DOHH2 (cell line): ENCODE measurements around the gene STX8.
"Not testable (repeated sequence)": the region's sequence is repeated elsewhere in the genome, so short reads cannot be mapped to it uniquely, and the experiment has no call there.

ENCODE experiments used
- H3F3A ChIP-seq: fragments of 200-600 bp; sonication (generic), shearing (Covaris generic); 2 replicates; pipeline ENCODE4 v1.6.0; 2016; ENCODE audit warnings: antibody characterized with exemption, mild to moderate bottlenecking; ENCODE audit not compliant: control insufficient read depth, insufficient read depth
- H3K27ac ChIP-seq: fragments of 200-600 bp; sonication (generic); 2 replicates; pipeline ENCODE4 v1.5.1; 2014; ENCODE audit warnings: low read depth, mild to moderate bottlenecking, low read length, moderate library complexity
- H3K27me3 ChIP-seq: fragments of 200-600 bp; sonication (generic); 2 replicates; pipeline ENCODE4 v1.6.1; 2014; ENCODE audit warnings: mild to moderate bottlenecking, low read length, mixed read lengths; ENCODE audit not compliant: control insufficient read depth
- H3K36me3 ChIP-seq: fragments of 200-600 bp; sonication (generic); 2 replicates; pipeline ENCODE4 v1.6.1; 2014; ENCODE audit warnings: mild to moderate bottlenecking, low read length, moderate library complexity, mixed read lengths; ENCODE audit not compliant: control insufficient read depth
- H3K4me1 ChIP-seq: fragments of 200-600 bp; sonication (generic); 2 replicates; pipeline ENCODE4 v1.6.1; 2014; ENCODE audit warnings: mild to moderate bottlenecking, low read length, mixed read lengths; ENCODE audit not compliant: control insufficient read depth
- H3K4me2 ChIP-seq: fragments of 200-600 bp; sonication (generic); 2 replicates; pipeline ENCODE4 v1.6.0; 2014; ENCODE audit warnings: mild to moderate bottlenecking, low read length, moderate library complexity
- H3K4me3 ChIP-seq: fragments of 200-600 bp; sonication (generic); 2 replicates; pipeline ENCODE4 v1.5.1; 2014; ENCODE audit warnings: mild to moderate bottlenecking, low read length, mixed read lengths
- H3K79me2 ChIP-seq: fragments of 200-600 bp; sonication (generic); 2 replicates; pipeline ENCODE4 v1.6.1; 2014; ENCODE audit warnings: mild to moderate bottlenecking, low read length, mixed read lengths; ENCODE audit not compliant: control insufficient read depth
- H3K9me2 ChIP-seq: fragments of 200-600 bp; sonication (generic); replicated peaks from 2 replicates; pipeline ENCODE4 v1.6.1; 2014; ENCODE audit warnings: mild to moderate bottlenecking, low read length, mixed read lengths; ENCODE audit not compliant: control insufficient read depth
- H3K9me3 ChIP-seq: fragments of 200-600 bp; sonication (generic); 2 replicates; pipeline ENCODE4 v1.6.1; 2014; ENCODE audit warnings: antibody characterized with exemption, low read length, mixed read lengths; ENCODE audit not compliant: control insufficient read depth, insufficient read depth
- H4K20me1 ChIP-seq: fragments of 200-600 bp; sonication (generic); 2 replicates; pipeline ENCODE4 v1.6.0; 2014; ENCODE audit warnings: low read depth, mild to moderate bottlenecking, antibody characterized with exemption, low read length, moderate library complexity; ENCODE audit not compliant: control insufficient read depth, insufficient read depth
- CTCF ChIP-seq: fragments of 200-600 bp; sonication (generic); IDR thresholded peaks from one replicate; pipeline ENCODE4 v1.5.1; 2014; ENCODE audit warnings: antibody characterized with exemption, mild to moderate bottlenecking, low read depth, low read length; ENCODE audit not compliant: poor library complexity, severe bottlenecking
- EZH2phosphoT487 ChIP-seq: fragments of 200-600 bp; sonication (generic); IDR thresholded peaks from 2 replicates; pipeline ENCODE4 v1.6.1; 2017; ENCODE audit warnings: borderline replicate concordance, mild to moderate bottlenecking, antibody characterized with exemption, low read length, moderate library complexity, mixed read lengths

STX8 gene

GRCh38 chr17:9554715-9555114 lies 20.9 kb downstream of the STX8 start:
- TF ChIP-seq CTCF, result peak; percentile 37
- not testable (repeated sequence) for H3K9me2 ChIP-seq, H3K9me3 ChIP-seq, H4K20me1 ChIP-seq, H3K4me1 ChIP-seq, H3K4me2 ChIP-seq, H3K79me2 ChIP-seq, H3K27me3 ChIP-seq, H3K4me3 ChIP-seq, H3F3A ChIP-seq, H3K36me3 ChIP-seq, H3K27ac ChIP-seq

DNA sequence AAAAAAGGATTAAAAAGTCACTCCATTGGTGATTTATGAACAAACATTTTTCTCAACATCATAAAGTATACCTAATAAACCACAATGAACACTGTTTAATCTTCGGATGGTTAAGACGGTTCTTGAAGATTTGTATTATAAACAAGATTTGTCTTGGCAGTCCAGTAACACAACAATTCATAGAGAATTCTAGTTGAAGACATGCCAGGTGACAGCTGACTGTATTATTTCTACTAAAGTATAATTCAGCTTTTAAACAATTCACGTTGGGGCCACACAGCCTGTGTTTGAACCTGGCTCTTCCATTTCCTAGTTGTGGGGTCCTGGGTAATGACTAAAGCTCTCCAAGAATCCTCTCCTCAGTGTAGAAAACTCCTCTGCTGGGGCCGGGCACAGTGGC lies 22.0 kb downstream of the STX8 start:
- Histone ChIP-seq H3K4me2 (no peak overlapping the region), H3K4me3 (no peak overlapping the region), H4K20me1 (no peaks in the 10 kb centered on the region), H3K27ac (no peak overlapping the region), H3K36me3 (no peaks in the 10 kb centered on the region), H3F3A (no peaks in the 10 kb centered on the region), H3K9me2 (no peaks in the 10 kb centered on the region), H3K27me3 (no peaks in the 10 kb centered on the region), H3K9me3 (no peaks in the 10 kb centered on the region), H3K79me2 (no peaks in the 10 kb centered on the region), H3K4me1 (no peaks in the 10 kb centered on the region)
- TF ChIP-seq EZH2phosphoT487, result no peak
- TF ChIP-seq CTCF, result no peak

- Histone ChIP-seq H3K27me3 (no peaks in the 10 kb centered on the region), H3K9me3 (no peaks in the 10 kb centered on the region), H3K4me3 (no peak overlapping the region), H3K36me3 (no peaks in the 10 kb centered on the region), H3K4me2 (no peak overlapping the region), H3K27ac (no peak overlapping the region), H3K9me2 (no peaks in the 10 kb centered on the region), H4K20me1 (no peaks in the 10 kb centered on the region), H3K79me2 (no peaks in the 10 kb centered on the region), H3K4me1 (no peaks in the 10 kb centered on the region), H3F3A (no peaks in the 10 kb centered on the region)
- TF ChIP-seq EZH2phosphoT487 (no peak), CTCF (no peak)
These were observed 22.4 kb downstream of the STX8 start for GRCh38 chr17:9553181-9553580.

- TF ChIP-seq EZH2phosphoT487, result no peak
- TF ChIP-seq CTCF, result no peak
These were observed 26.4 kb downstream of the STX8 start for GRCh38 chr17:9549215-9549614.

More at GRCh38 chr17:9549215-9549614, 26.4 kb downstream of the STX8 start:
- no peaks in the 10 kb centered on the region for H3K9me2 ChIP-seq
- no peaks in the 10 kb centered on the region for H3K4me1 ChIP-seq
- no peak overlapping the region for H3K4me2 ChIP-seq
- no peaks in the 10 kb centered on the region for H3F3A ChIP-seq
- H4K20me1 ChIP-seq, result no peaks in the 10 kb centered on the region
- no peaks in the 10 kb centered on the region for H3K79me2 ChIP-seq
- no peak overlapping the region for H3K4me3 ChIP-seq
- H3K36me3 ChIP-seq, result no peaks in the 10 kb centered on the region
- no peaks in the 10 kb centered on the region for H3K27me3 ChIP-seq
- H3K9me3 ChIP-seq, result no peaks in the 10 kb centered on the region
- no peak overlapping the region for H3K27ac ChIP-seq
